ENCODE measurements around the gene IPO7.
"Not testable (repeated sequence)": the region's sequence is repeated elsewhere in the genome, so short reads cannot be mapped to it uniquely, and the experiment has no call there.

The IPO7 gene

DNA sequence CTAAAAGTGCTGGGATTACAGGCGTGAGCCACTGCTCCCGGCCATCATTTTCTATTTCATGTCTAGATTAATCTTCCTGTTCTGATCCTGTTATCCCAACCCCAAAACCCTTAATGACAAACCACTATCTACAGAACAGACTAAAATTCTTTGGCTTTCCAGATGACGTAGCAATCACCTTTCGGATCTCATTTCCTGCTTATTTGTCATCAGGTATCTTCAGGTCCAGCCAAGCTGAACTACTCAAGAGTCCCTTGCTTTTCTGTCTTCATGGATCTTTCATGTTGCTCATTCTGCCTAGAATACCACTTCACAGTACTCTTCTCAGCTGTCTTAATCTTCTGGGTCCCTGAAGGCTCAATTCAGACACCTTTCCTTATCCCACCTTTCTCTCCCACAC lies 27.4 kb upstream of the IPO7 start:
- TF ChIP-seq, protein P1, sequence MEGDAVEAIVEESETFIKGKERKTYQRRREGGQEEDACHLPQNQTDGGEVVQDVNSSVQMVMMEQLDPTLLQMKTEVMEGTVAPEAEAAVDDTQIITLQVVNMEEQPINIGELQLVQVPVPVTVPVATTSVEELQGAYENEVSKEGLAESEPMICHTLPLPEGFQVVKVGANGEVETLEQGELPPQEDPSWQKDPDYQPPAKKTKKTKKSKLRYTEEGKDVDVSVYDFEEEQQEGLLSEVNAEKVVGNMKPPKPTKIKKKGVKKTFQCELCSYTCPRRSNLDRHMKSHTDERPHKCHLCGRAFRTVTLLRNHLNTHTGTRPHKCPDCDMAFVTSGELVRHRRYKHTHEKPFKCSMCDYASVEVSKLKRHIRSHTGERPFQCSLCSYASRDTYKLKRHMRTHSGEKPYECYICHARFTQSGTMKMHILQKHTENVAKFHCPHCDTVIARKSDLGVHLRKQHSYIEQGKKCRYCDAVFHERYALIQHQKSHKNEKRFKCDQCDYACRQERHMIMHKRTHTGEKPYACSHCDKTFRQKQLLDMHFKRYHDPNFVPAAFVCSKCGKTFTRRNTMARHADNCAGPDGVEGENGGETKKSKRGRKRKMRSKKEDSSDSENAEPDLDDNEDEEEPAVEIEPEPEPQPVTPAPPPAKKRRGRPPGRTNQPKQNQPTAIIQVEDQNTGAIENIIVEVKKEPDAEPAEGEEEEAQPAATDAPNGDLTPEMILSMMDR (IDR thresholded peaks at IDR 0.05; ENCODE audit: low read depth, low read length, missing control alignments), result no peak
- H3K27ac ChIP-seq, result no peak overlapping the region
- no peaks in the 10 kb centered on the region for H3K36me3 ChIP-seq (replicated peaks)
- DNase-seq, result no peak
- in situ Hi-C loops (cut with HindIII; ENCODE audit: low pct_ligation_motif_present, low sequenced_read_pairs), result no loop called here
- no peaks in the 10 kb centered on the region for H3K27me3 ChIP-seq (replicated peaks)
- no peak overlapping the region for H3K4me3 ChIP-seq (ENCODE audit: low read depth, low read length)

- in situ Hi-C loops (cut with HindIII; ENCODE audit: low pct_ligation_motif_present, low sequenced_read_pairs); H3K27ac ChIP-seq; H3K36me3 ChIP-seq (replicated peaks); H3K27me3 ChIP-seq (replicated peaks); DNase-seq; H3K4me3 ChIP-seq (ENCODE audit: low read depth, low read length): not testable (repeated sequence)
Observed at GRCh38 chr11:9360862-9361622, 23.4 kb upstream of the IPO7 start.

- Histone ChIP-seq H3K27ac (peak overlapping the region; percentile 94), H3K27me3 (replicated peaks) (no peaks in the 10 kb centered on the region), H3K36me3 (replicated peaks) (no peaks in the 10 kb centered on the region), H3K4me3 (ENCODE audit: low read depth, low read length) (no peak overlapping the region)
- in situ Hi-C loops (cut with HindIII; ENCODE audit: low pct_ligation_motif_present, low sequenced_read_pairs), result no loop called here
- DNase-seq, result no peak
- TF ChIP-seq, protein P1 (IDR thresholded peaks at IDR 0.05; ENCODE audit: low read depth, low read length, missing control alignments), result no peak
Observed at GRCh38 chr11:9362393-9362863, 22.0 kb upstream of the IPO7 start.

GRCh38 chr11:9363954-9364912 lies 20.2 kb upstream of the IPO7 start:
- H3K4me3 ChIP-seq (ENCODE audit: low read depth, low read length), result peak overlapping the region; percentile 30
- H3K27me3 ChIP-seq (replicated peaks), result no peaks in the 10 kb centered on the region
- H3K36me3 ChIP-seq (replicated peaks), result no peaks in the 10 kb centered on the region
- peak; percentile 97 for DNase-seq
- TF ChIP-seq, protein P1 (IDR thresholded peaks at IDR 0.05; ENCODE audit: low read depth, low read length, missing control alignments), result no peak
- in situ Hi-C loops (cut with HindIII; ENCODE audit: low pct_ligation_motif_present, low sequenced_read_pairs), result no loop called here
- peak overlapping the region; percentile 94 for H3K27ac ChIP-seq

GRCh38 chr11:9367551-9367950 lies 16.9 kb upstream of the IPO7 start:
- TF ChIP-seq, protein P1 (IDR thresholded peaks at IDR 0.05; ENCODE audit: low read depth, low read length, missing control alignments), result no peak
- in situ Hi-C loops (cut with HindIII; ENCODE audit: low pct_ligation_motif_present, low sequenced_read_pairs), result no loop called here
- Histone ChIP-seq H3K27me3 (replicated peaks) (no peaks in the 10 kb centered on the region), H3K27ac (no peak overlapping the region), H3K4me3 (ENCODE audit: low read depth, low read length) (no peak overlapping the region), H3K36me3 (replicated peaks) (no peaks in the 10 kb centered on the region)
- DNase-seq, result peak; percentile 29

GRCh38 chr11:9377036-9377435 lies 7.4 kb upstream of the IPO7 start:
- no peak overlapping the region for H3K27ac ChIP-seq
- H3K36me3 ChIP-seq (replicated peaks), result no peaks in the 10 kb centered on the region
- no peak overlapping the region for H3K4me3 ChIP-seq (ENCODE audit: low read depth, low read length)
- in situ Hi-C loops (cut with HindIII; ENCODE audit: low pct_ligation_motif_present, low sequenced_read_pairs), result no loop called here
- H3K27me3 ChIP-seq (replicated peaks), result no peaks in the 10 kb centered on the region
- TF ChIP-seq, protein P1 (IDR thresholded peaks at IDR 0.05; ENCODE audit: low read depth, low read length, missing control alignments), result no peak
- no peak for DNase-seq
